Endothelial cell of umbilical vein (primary cell): ENCODE measurements around the gene ADCYAP1R1. TPM values are rescaled to one million over a fixed set of nuclear protein-coding genes. Genes with fewer than 3 reads are reported as not detected.

Experiments used
- BruUV-seq: library from RNA; stranded (reverse); fragments of 400-500 nt; replicated peaks from 2 replicates; lab custom pipeline; 2021; lab: Mats Ljungman, UMichigan
- CTCF ChIA-PET: fragments of 300-600, 350-600 bp; sonication (Branson Sonifier 250); formaldehyde crosslinking; loops from one replicate; lab custom pipeline; 2021; ENCODE audit warnings: antibody characterized with exemption, inconsistent platforms; lab: Charles Lee
- POLR2A ChIA-PET: fragments of 300-600, 350-600 bp; sonication (Branson Sonifier 250); formaldehyde crosslinking; loops from one replicate; lab custom pipeline; 2021; ENCODE audit warnings: antibody characterized with exemption, inconsistent platforms; lab: Charles Lee
- DNase-seq: peaks from one replicate; pipeline ENCODE4 v3.0.0-alpha.2; 2011; ENCODE audit warnings: low read depth, low spot score
- FAIRE-seq: peaks from 2 replicates; lab custom pipeline; 2011; peaks lifted over from hg19 to GRCh38; lab: Jason Lieb, UNC
- H2AFZ ChIP-seq: 2 replicates; pipeline ENCODE4 v1.6.0; 2012; ENCODE audit warnings: low read depth, low read length, control low read depth, inconsistent platforms
- H3K27ac ChIP-seq: 2 replicates; pipeline ENCODE4 v1.5.1; 2011; ENCODE audit warnings: low read depth, mild to moderate bottlenecking, control low read depth, low read length, moderate library complexity; ENCODE audit not compliant: insufficient read depth
- H3K27me3 ChIP-seq, 2 experiments: 2 replicates each; pipeline versions ENCODE4 v1.6.0 to v1.6.1; 2011; ENCODE audit warnings: low read length in 2 of 2, mixed read lengths in 1 of 2; ENCODE audit not compliant: control insufficient read depth in 2 of 2, insufficient read depth in 2 of 2
- H3K36me3 ChIP-seq, 2 experiments: 2 replicates in 1 of 2; 3 replicates in 1 of 2; pipeline ENCODE4 v1.5.1; 2011; ENCODE audit warnings: low read length in 2 of 2, mild to moderate bottlenecking in 1 of 2, moderate library complexity in 1 of 2; ENCODE audit not compliant: control insufficient read depth in 2 of 2, insufficient read depth in 2 of 2; ENCODE audit errors: extremely low read depth in 1 of 2
- H3K4me1 ChIP-seq: 3 replicates; pipeline ENCODE4 v1.5.1; 2011; ENCODE audit warnings: mild to moderate bottlenecking, low read length; ENCODE audit not compliant: control insufficient read depth, insufficient read depth; ENCODE audit errors: extremely low read depth
- H3K4me2 ChIP-seq: 2 replicates; pipeline ENCODE4 v1.6.1; 2011; ENCODE audit warnings: low read length, control low read depth, mixed read lengths; ENCODE audit not compliant: insufficient read depth
- H3K4me3 ChIP-seq, 3 experiments: fragments of 200-600 bp in 1 of 3; sonication (generic), shearing (Covaris generic) in 1 of 3; replicated peaks in 1 of 3; 2 replicates each; pipeline ENCODE4 v1.5.1; 2011 to 2016; ENCODE audit warnings: control low read depth in 3 of 3, low read length in 3 of 3, mild to moderate bottlenecking in 2 of 3, inconsistent platforms in 1 of 3, low read depth in 1 of 3, moderate library complexity in 1 of 3; ENCODE audit not compliant: insufficient read depth in 1 of 3
- H3K79me2 ChIP-seq: 2 replicates; pipeline ENCODE4 v1.6.0; 2012; ENCODE audit warnings: low read length, inconsistent platforms; ENCODE audit not compliant: control insufficient read depth, insufficient read depth
- H3K9ac ChIP-seq: replicated peaks from 2 replicates; pipeline ENCODE3; 2011; ENCODE audit warnings: low read length, control low read depth; ENCODE audit not compliant: insufficient read depth; ENCODE audit errors: extremely low read depth
- H3K9me1 ChIP-seq: replicated peaks from 3 replicates; pipeline ENCODE4 v1.6.0; 2011; ENCODE audit warnings: mild to moderate bottlenecking, low read length; ENCODE audit not compliant: control insufficient read depth, insufficient read depth; ENCODE audit errors: extremely low read depth
- H3K9me3 ChIP-seq: replicated peaks from 2 replicates; pipeline ENCODE4 v1.5.1; 2012; ENCODE audit warnings: low read length, inconsistent platforms; ENCODE audit not compliant: control insufficient read depth, insufficient read depth
- H4K20me1 ChIP-seq: replicated peaks from 2 replicates; pipeline ENCODE3; 2011; ENCODE audit warnings: mild to moderate bottlenecking, low read length; ENCODE audit not compliant: control insufficient read depth, insufficient read depth; ENCODE audit errors: extremely low read depth
- CTCF ChIP-seq, 2 donors: IDR thresholded peaks; 1 replicate in 1 of 2; 2 replicates in 1 of 2; pipeline ENCODE4 v1.5.1; 2011; ENCODE audit warnings: low read length in 2 of 2, mild to moderate bottlenecking in 2 of 2, moderate library complexity in 2 of 2, control low read depth in 1 of 2, inconsistent platforms in 1 of 2, low read depth in 1 of 2; ENCODE audit not compliant: insufficient read depth in 1 of 2; ENCODE audit errors: extremely low read depth in 1 of 2
- FOS ChIP-seq: IDR thresholded peaks from 2 replicates; pipeline ENCODE4 v1.6.1; 2011; ENCODE audit warnings: mild to moderate bottlenecking, low read length, moderate library complexity, borderline replicate concordance; ENCODE audit not compliant: insufficient read depth
- JUN ChIP-seq: IDR thresholded peaks from 2 replicates; pipeline ENCODE4 v1.6.1; 2011; ENCODE audit warnings: borderline replicate concordance, low read depth; ENCODE audit not compliant: insufficient read length, insufficient read depth
- POLR2AphosphoS5 ChIP-seq: IDR thresholded peaks from 2 replicates; pipeline ENCODE4 v1.6.1; 2012; ENCODE audit warnings: low read depth, mild to moderate bottlenecking, control low read depth, low read length, moderate library complexity; ENCODE audit not compliant: insufficient read depth
- dilution Hi-C: fragments of 300-500 bp; cut with MboI; formaldehyde crosslinking; loops from one replicate; pipeline ENCODE4 v1.15.0; 2019; ENCODE audit warnings: low sequenced_read_pairs; ENCODE audit not compliant: extremely low pct_ligation_motif_present
- intact Hi-C: fragments of 100-400 bp; cut with micrococcal nuclease; formaldehyde crosslinking; loops from one replicate; pipeline ENCODE4 v1.10.0; 2022
- polyA plus RNA-seq, 4 experiments: library from polyadenylated mRNA; depleted of rRNA in 3 of 4; stranded (reverse) in 3 of 4; unstranded in 1 of 4; fragments of >200 nt; gene quantifications; 2 replicates each; pipeline versions ENCODE4 v1.2.1 to v1.2.3, GENCODE V29; 2011 to 2012; ENCODE audit warnings: missing spikeins in 1 of 4
- total RNA-seq: library from RNA; stranded (reverse); gene quantifications from 2 replicates; pipeline ENCODE4 v1.2.3, GENCODE V29; 2021

ADCYAP1R1 gene
- total and polyA plus RNA-seq, 2 donors (not counting 3 experiments of a cell fraction or from before 2014, with no cell fraction given): 0.04 TPM; not detected in 1

- Histone ChIP-seq H3K4me1 (no peaks in the 10 kb centered on the region), H2AFZ (no peak overlapping the region), H3K9me1 (no peaks in the 10 kb centered on the region), H3K9me3 (no peaks in the 10 kb centered on the region), H3K4me3 (no peak overlapping the region), H3K4me2 (no peak overlapping the region), H3K36me3 (no peaks in the 10 kb centered on the region), H3K27ac (no peak overlapping the region), H3K9ac (no peak overlapping the region), H3K27me3 (peaks cover 0 to 14% of the 10 kb centered on the region in 2 experiments), H4K20me1 (no peaks in the 10 kb centered on the region), H3K79me2 (no peaks in the 10 kb centered on the region)
- dilution Hi-C loops (no loop called here), intact Hi-C loops (loop anchor here (1.0 to 5.0 kb wide), 5 partner anchors 63 to 380 kb away; no protein-coding TSS in a partner anchor)
- ChIA-PET CTCF (interaction anchor here (0.5 to 13.1 kb wide), 93 partner anchors 8 to 1081 kb away, joined by 3 to 1079 read pairs (median 5); partner anchors contain the start of genes GHRHR and MINDY4), POLR2A (interaction anchor here (0.7 to 1.3 kb wide), 2 partner anchors 137 to 139 kb away, joined by 3 to 11 read pairs; no protein-coding TSS in a partner anchor)
- BruUV-seq: no TSS peak
- peak; percentile 95 for FAIRE-seq
- peak; percentile 88 for DNase-seq
- TF ChIP-seq FOS: peak; percentile 63
- TF ChIP-seq POLR2AphosphoS5: no peak
- peak; percentile 9 for TF ChIP-seq JUN
- peak; percentile 81 to 85 for TF ChIP-seq CTCF (IDR thresholded peaks at IDR 0.05; ENCODE audit: extremely low read depth in 1 of 2, insufficient read depth in 1 of 2, low read depth in 1 of 2, low read length in 2 of 2)
These were observed 70.5 kb downstream of the ADCYAP1R1 start for GRCh38 chr7:31122649-31123058.
